Panc1 (cell line): ENCODE results near the gene HRH2. TPM values are rescaled to one million over a fixed set of nuclear protein-coding genes. Genes with fewer than 3 reads are reported as not detected.

Experiments
- ATAC-seq: fragments of 200-7000 bp; cut with Tn5 transposase; 2 replicates; pipeline ENCODE4 v1.9.1; 2020; ENCODE audit warnings: mild to moderate bottlenecking, moderate library complexity
- BruUV-seq: library from RNA; stranded (reverse); fragments of 400-500 nt; replicated peaks from 2 replicates; lab custom pipeline; 2021; lab: Mats Ljungman, UMichigan
- CTCF ChIA-PET: fragments of 300-600 bp; sonication (Branson Sonifier 250); formaldehyde crosslinking; loops from one replicate; lab custom pipeline; 2022; ENCODE audit warnings: antibody characterized with exemption; lab: Charles Lee
- POLR2A ChIA-PET: fragments of 300-600 bp; sonication (Branson Sonifier 250); formaldehyde crosslinking; loops from one replicate; lab custom pipeline; 2022; ENCODE audit warnings: antibody characterized with exemption; lab: Charles Lee
- DNase-seq: peaks from one replicate; pipeline ENCODE4 v3.0.0-alpha.2; 2010; ENCODE audit warnings: low read depth, low spot score
- H3K27ac ChIP-seq: 2 replicates; pipeline ENCODE4 v1.5.1; 2011; ENCODE audit warnings: mild to moderate bottlenecking, low read length, inconsistent platforms
- H3K27me3 ChIP-seq: fragments of 200-500 bp; sonication (Bioruptor generic); 2 replicates; pipeline ENCODE4 v1.6.0; 2014; ENCODE audit warnings: low read length, inconsistent platforms; ENCODE audit not compliant: control insufficient read depth, insufficient read depth
- H3K36me3 ChIP-seq: fragments of 200-500 bp; sonication (Bioruptor generic); 2 replicates; pipeline ENCODE4 v1.5.1; 2014; ENCODE audit warnings: inconsistent platforms, mild to moderate bottlenecking, low read length, moderate library complexity; ENCODE audit not compliant: control insufficient read depth, insufficient read depth
- H3K4me1 ChIP-seq: 2 replicates; pipeline ENCODE4 v1.5.1; 2011; ENCODE audit warnings: inconsistent platforms, mild to moderate bottlenecking, low read length, moderate library complexity; ENCODE audit not compliant: control insufficient read depth, insufficient read depth
- H3K4me3 ChIP-seq, 2 experiments: 2 replicates each; pipeline ENCODE4 v1.5.1; 2011 to 2012; ENCODE audit warnings: low read depth in 2 of 2, low read length in 2 of 2, mild to moderate bottlenecking in 2 of 2, inconsistent platforms in 1 of 2, moderate library complexity in 1 of 2
- H3K9me3 ChIP-seq: fragments of 200-500 bp; sonication (Bioruptor generic); 2 replicates; pipeline ENCODE4 v1.5.1; 2014; ENCODE audit warnings: low read depth, mild to moderate bottlenecking, inconsistent platforms, low read length, moderate library complexity; ENCODE audit not compliant: control insufficient read depth, insufficient read depth
- POLR2AphosphoS5 ChIP-seq: IDR thresholded peaks from 2 replicates; pipeline ENCODE4 v1.6.1; 2012; ENCODE audit warnings: mild to moderate bottlenecking, low read depth, low read length, moderate library complexity
- SIN3A ChIP-seq: IDR thresholded peaks from 2 replicates; pipeline ENCODE4 v1.6.1; 2012; ENCODE audit warnings: low read depth, mild to moderate bottlenecking, low read length, moderate library complexity, borderline replicate concordance; ENCODE audit not compliant: insufficient read depth
- TCF7L2 ChIP-seq: IDR thresholded peaks from 2 replicates; pipeline ENCODE4 v1.6.1; 2011; ENCODE audit warnings: mild to moderate bottlenecking, low read depth, low read length, inconsistent platforms
- in situ Hi-C: cut with HindIII; loops from 2 replicates; pipeline ENCODE4 v1.10.0; 2016; ENCODE audit warnings: low sequenced_read_pairs, low pct_unique_long_range_greater_than_20kb
- intact Hi-C: fragments of 100-400 bp; cut with micrococcal nuclease; formaldehyde crosslinking; loops from one replicate; pipeline ENCODE4 v1.10.0; 2022; ENCODE audit not compliant: unreplicated experiment
- total RNA-seq: library from RNA; stranded (reverse); gene quantifications from one replicate; pipeline ENCODE4 v1.2.1, GENCODE V29; 2021; ENCODE audit not compliant: unreplicated experiment
- TF ChIP-seq, protein P1 (sequence below), 2 experiments: IDR thresholded peaks; 2 replicates each; pipeline ENCODE4 v1.6.1; 2011 to 2012; ENCODE audit warnings: low read depth in 2 of 2, control low read depth in 1 of 2, low read length in 1 of 2, mild to moderate bottlenecking in 1 of 2, moderate library complexity in 1 of 2; ENCODE audit not compliant: insufficient read depth in 1 of 2
- TF ChIP-seq, protein P2 (sequence below): fragments of 450-650 bp; IDR thresholded peaks from 2 replicates; pipeline ENCODE4 v1.5.1; 2017; ENCODE audit warnings: mild to moderate bottlenecking

The HRH2 gene
- total RNA-seq, 1 experiment from 2014 or later = 0.33 TPM

DNA sequence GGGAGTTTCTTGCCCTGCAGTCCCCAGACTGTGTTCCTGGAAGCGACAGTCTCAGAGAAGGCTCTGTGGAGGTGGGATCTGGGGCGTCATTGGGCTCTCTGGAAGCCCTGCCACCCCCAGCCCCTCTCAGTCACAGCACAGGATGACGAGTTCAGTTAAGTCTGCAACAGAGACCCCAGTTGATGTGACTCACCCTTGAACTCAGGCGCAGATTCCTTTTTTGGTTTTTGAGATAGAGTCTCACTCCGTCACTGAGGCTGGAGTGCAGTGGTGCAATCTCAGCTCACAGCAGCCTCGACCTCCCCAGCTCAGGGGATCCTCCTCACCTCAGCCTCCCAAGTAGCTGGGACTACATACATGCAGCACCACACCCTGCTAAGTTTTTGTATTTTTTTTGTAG, 8.3 kb downstream of the HRH2 start:
- ChIA-PET POLR2A (no interaction called here), CTCF (no interaction called here)
- Histone ChIP-seq H3K4me3 (no peak overlapping the region), H3K27me3 (0 out of 2 replicates have a peak, but pooled peaks cover 6% of the 10 kb centered on the region), H3K4me1 (no peaks in the 10 kb centered on the region), H3K27ac (no peak overlapping the region), H3K36me3 (no peaks in the 10 kb centered on the region), H3K9me3 (no peaks in the 10 kb centered on the region)
- TF ChIP-seq SIN3A = no peak
- TF ChIP-seq, protein P1, sequence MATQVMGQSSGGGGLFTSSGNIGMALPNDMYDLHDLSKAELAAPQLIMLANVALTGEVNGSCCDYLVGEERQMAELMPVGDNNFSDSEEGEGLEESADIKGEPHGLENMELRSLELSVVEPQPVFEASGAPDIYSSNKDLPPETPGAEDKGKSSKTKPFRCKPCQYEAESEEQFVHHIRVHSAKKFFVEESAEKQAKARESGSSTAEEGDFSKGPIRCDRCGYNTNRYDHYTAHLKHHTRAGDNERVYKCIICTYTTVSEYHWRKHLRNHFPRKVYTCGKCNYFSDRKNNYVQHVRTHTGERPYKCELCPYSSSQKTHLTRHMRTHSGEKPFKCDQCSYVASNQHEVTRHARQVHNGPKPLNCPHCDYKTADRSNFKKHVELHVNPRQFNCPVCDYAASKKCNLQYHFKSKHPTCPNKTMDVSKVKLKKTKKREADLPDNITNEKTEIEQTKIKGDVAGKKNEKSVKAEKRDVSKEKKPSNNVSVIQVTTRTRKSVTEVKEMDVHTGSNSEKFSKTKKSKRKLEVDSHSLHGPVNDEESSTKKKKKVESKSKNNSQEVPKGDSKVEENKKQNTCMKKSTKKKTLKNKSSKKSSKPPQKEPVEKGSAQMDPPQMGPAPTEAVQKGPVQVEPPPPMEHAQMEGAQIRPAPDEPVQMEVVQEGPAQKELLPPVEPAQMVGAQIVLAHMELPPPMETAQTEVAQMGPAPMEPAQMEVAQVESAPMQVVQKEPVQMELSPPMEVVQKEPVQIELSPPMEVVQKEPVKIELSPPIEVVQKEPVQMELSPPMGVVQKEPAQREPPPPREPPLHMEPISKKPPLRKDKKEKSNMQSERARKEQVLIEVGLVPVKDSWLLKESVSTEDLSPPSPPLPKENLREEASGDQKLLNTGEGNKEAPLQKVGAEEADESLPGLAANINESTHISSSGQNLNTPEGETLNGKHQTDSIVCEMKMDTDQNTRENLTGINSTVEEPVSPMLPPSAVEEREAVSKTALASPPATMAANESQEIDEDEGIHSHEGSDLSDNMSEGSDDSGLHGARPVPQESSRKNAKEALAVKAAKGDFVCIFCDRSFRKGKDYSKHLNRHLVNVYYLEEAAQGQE (IDR thresholded peaks at IDR 0.05; ENCODE audit: insufficient read depth in 1 of 2, low read depth in 2 of 2, low read length in 1 of 2) = no peak
- TF ChIP-seq TCF7L2 = no peak
- TF ChIP-seq, protein P2, sequence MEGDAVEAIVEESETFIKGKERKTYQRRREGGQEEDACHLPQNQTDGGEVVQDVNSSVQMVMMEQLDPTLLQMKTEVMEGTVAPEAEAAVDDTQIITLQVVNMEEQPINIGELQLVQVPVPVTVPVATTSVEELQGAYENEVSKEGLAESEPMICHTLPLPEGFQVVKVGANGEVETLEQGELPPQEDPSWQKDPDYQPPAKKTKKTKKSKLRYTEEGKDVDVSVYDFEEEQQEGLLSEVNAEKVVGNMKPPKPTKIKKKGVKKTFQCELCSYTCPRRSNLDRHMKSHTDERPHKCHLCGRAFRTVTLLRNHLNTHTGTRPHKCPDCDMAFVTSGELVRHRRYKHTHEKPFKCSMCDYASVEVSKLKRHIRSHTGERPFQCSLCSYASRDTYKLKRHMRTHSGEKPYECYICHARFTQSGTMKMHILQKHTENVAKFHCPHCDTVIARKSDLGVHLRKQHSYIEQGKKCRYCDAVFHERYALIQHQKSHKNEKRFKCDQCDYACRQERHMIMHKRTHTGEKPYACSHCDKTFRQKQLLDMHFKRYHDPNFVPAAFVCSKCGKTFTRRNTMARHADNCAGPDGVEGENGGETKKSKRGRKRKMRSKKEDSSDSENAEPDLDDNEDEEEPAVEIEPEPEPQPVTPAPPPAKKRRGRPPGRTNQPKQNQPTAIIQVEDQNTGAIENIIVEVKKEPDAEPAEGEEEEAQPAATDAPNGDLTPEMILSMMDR = no peak
- TF ChIP-seq POLR2AphosphoS5 = no peak
- DNase-seq (no peak), ATAC-seq (no peak)
- in situ Hi-C loops (no loop called here), intact Hi-C loops (no loop called here)
- no TSS peak for BruUV-seq

DNA sequence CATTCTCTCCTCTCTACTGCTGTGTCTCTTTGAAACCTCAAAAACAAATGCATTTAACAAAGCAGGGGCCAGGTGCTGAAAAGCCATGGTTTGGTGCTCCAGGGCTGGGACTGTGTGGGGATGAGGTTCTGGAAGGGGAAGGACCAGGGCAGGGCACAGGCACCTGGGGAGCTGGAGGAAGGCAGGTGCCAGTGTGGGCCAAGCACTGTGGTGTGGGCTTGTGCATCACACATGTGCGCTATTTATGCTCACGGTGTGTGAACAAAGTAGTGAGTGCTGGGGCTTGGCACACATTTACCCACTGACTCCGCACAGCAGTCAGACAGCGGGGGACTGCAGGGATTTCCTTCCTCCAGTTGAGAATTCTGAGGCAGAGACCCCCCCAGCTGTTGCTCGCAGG, 10.1 kb downstream of the HRH2 start:
- Histone ChIP-seq H3K27me3 (0 out of 2 replicates have a peak, but pooled peaks cover 6% of the 10 kb centered on the region), H3K9me3 (no peaks in the 10 kb centered on the region), H3K4me1 (no peaks in the 10 kb centered on the region), H3K36me3 (no peaks in the 10 kb centered on the region), H3K4me3 (no peak overlapping the region), H3K27ac (no peak overlapping the region)
- ChIA-PET CTCF (no interaction called here), POLR2A (no interaction called here)
- in situ Hi-C loops (no loop called here), intact Hi-C loops (no loop called here)
- no peak for ATAC-seq
- no peak for DNase-seq
- no TSS peak for BruUV-seq
- TF ChIP-seq SIN3A (no peak), TCF7L2 (no peak)
- TF ChIP-seq, protein P2 = no peak
